ENCODE data around the gene DENND6B.
A peak's percentile ranks its signal among the peaks of the same experiment; 100 is the strongest.

DNA sequence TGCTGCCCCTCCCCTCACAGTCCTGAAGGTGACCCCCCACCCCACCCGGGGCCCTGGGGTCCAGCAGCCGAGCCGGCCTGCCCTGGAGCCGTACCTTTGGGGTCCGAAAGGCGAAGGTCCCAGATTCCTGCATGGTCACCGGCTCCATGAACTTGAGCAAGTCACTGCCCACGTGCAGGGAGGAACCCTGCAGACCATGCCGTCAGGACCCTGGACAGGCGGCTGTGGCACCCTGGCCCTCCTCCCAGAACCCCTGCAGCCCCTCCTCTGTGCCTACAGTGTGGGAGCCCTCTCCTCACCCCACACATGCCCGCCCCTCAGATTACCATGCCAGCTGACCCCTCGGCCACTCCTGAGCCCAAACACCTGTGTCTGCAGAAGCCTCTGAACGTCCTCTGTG, 42.3 kb downstream of the DENND6B start:
- TF ChIP-seq NFIC (IDR thresholded peaks at IDR 0.05) (no peak), EP300 (IDR thresholded peaks at IDR 0.05; ENCODE audit: borderline replicate concordance) (no peak), YY1 (IDR thresholded peaks at IDR 0.05; ENCODE audit: low read depth) (no peak), FOXM1 (IDR thresholded peaks at IDR 0.05; ENCODE audit: borderline replicate concordance, low read depth) (no peak), RAD21 (IDR thresholded peaks at IDR 0.05; ENCODE audit: low read depth) (no peak), CEBPB (IDR thresholded peaks at IDR 0.05) (no peak), EGR1 (IDR thresholded peaks at IDR 0.05) (no peak)
- TF ChIP-seq, protein P1, sequence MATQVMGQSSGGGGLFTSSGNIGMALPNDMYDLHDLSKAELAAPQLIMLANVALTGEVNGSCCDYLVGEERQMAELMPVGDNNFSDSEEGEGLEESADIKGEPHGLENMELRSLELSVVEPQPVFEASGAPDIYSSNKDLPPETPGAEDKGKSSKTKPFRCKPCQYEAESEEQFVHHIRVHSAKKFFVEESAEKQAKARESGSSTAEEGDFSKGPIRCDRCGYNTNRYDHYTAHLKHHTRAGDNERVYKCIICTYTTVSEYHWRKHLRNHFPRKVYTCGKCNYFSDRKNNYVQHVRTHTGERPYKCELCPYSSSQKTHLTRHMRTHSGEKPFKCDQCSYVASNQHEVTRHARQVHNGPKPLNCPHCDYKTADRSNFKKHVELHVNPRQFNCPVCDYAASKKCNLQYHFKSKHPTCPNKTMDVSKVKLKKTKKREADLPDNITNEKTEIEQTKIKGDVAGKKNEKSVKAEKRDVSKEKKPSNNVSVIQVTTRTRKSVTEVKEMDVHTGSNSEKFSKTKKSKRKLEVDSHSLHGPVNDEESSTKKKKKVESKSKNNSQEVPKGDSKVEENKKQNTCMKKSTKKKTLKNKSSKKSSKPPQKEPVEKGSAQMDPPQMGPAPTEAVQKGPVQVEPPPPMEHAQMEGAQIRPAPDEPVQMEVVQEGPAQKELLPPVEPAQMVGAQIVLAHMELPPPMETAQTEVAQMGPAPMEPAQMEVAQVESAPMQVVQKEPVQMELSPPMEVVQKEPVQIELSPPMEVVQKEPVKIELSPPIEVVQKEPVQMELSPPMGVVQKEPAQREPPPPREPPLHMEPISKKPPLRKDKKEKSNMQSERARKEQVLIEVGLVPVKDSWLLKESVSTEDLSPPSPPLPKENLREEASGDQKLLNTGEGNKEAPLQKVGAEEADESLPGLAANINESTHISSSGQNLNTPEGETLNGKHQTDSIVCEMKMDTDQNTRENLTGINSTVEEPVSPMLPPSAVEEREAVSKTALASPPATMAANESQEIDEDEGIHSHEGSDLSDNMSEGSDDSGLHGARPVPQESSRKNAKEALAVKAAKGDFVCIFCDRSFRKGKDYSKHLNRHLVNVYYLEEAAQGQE (IDR thresholded peaks at IDR 0.05; ENCODE audit: low read depth), result peak; percentile 54
- TF ChIP-seq, protein P2, sequence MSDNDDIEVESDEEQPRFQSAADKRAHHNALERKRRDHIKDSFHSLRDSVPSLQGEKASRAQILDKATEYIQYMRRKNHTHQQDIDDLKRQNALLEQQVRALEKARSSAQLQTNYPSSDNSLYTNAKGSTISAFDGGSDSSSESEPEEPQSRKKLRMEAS (IDR thresholded peaks at IDR 0.05), result no peak

Data from Ishikawa (cell line).